GM18507 (cell line): ENCODE measurements around the gene LGR5.

ENCODE experiments used
- DNase-seq: peaks from one replicate; pipeline ENCODE4 v3.0.0; 2011; ENCODE audit warnings: low read depth; ENCODE audit not compliant: insufficient read length; ENCODE audit errors: extremely low spot score
- FAIRE-seq: peaks from 2 replicates; lab custom pipeline; 2011; peaks lifted over from hg19 to GRCh38; lab: Jason Lieb, UNC

Gene LGR5

DNA sequence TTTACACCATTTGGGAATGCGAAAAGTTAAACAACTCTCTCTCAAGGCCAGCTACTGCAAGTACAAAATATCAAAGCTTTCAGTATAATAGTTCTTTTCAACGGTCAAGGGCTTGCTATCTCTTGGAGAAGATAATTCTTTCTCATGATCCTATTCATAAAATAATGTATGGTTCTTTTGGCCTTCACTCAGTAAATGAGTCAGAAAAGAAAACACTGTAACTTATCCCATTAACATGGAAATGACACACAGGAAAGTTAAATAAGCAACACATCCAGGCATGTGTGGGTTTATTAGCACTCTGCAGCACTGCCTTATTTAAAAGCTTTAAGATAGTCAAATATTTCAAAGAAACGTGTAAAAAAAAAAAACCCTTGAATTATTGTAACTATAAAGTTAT lies 187.2 kb downstream of the LGR5 start:
- DNase-seq (no peak), FAIRE-seq (no peak)

- no peak for FAIRE-seq
- DNase-seq: no peak
Observed at GRCh38 chr12:71627438-71628002, 187.9 kb downstream of the LGR5 start.
